Suprapubic skin (tissue), 4 donors: ENCODE measurements around the gene LBHD2. TPM values are rescaled to one million over a fixed set of nuclear protein-coding genes. Genes with fewer than 3 reads are reported as not detected.
"Not testable (repeated sequence)": the region's sequence is repeated elsewhere in the genome, so short reads cannot be mapped to it uniquely, and the experiment has no call there.

Experiments
- DNase-seq, 2 donors: peaks; one replicate each; pipeline ENCODE4 v3.0.0-alpha.2; 2019; ENCODE audit warnings: low spot score in 2 of 2
- H3K27ac ChIP-seq: fragments of 200-600 bp; sonication (generic); one replicate; pipeline ENCODE4 v1.5.1; 2019
- H3K27me3 ChIP-seq: fragments of 200-600 bp; sonication (generic); one replicate; pipeline ENCODE4 v1.5.1; 2019
- H3K36me3 ChIP-seq: fragments of 200-600 bp; sonication (generic); one replicate; pipeline ENCODE4 v1.5.1; 2019
- H3K4me1 ChIP-seq: fragments of 200-600 bp; sonication (generic); one replicate; pipeline ENCODE4 v1.5.1; 2019
- H3K4me3 ChIP-seq: fragments of 200-600 bp; sonication (generic); one replicate; pipeline ENCODE4 v1.5.1; 2019; ENCODE audit warnings: mild to moderate bottlenecking
- H3K9me3 ChIP-seq: fragments of 200-600 bp; sonication (generic); one replicate; pipeline ENCODE4 v1.5.1; 2019
- CTCF ChIP-seq, 2 donors: fragments of 200-600 bp in 1 of 2; fragments of 450-650 bp in 1 of 2; sonication (generic) in 1 of 2; IDR thresholded peaks; one replicate each; pipeline ENCODE4 v1.5.1; 2016 to 2019; ENCODE audit warnings: antibody characterized with exemption in 2 of 2, mild to moderate bottlenecking in 1 of 2, moderate library complexity in 1 of 2
- EP300 ChIP-seq: sonication (generic); formaldehyde crosslinking; IDR thresholded peaks from one replicate; pipeline ENCODE4 v1.6.1; 2017; ENCODE audit warnings: antibody characterized with exemption
- POLR2A ChIP-seq, 2 donors: fragments of 450-650 bp; IDR thresholded peaks; one replicate each; pipeline ENCODE4 v1.6.1; 2017; ENCODE audit warnings: antibody characterized with exemption in 2 of 2, mild to moderate bottlenecking in 2 of 2, moderate library complexity in 2 of 2
- POLR2AphosphoS5 ChIP-seq, 3 donors: sonication (generic); formaldehyde crosslinking; IDR thresholded peaks; one replicate each; pipeline ENCODE4 v1.6.1; 2017; ENCODE audit warnings: antibody characterized with exemption in 3 of 3
- WGBS: methylation state at CpG from one replicate; pipeline ENCODE4 v1.1.5; 2018; 5-methylcytosine and 5-hydroxymethylcytosine counted together
- total RNA-seq, 4 donors: library from RNA; depleted of rRNA; stranded (reverse); fragments of >200 nt; gene quantifications; one replicate each; pipeline ENCODE4 v1.1.0, GENCODE V29; 2016

LBHD2 gene
- total RNA-seq, 4 donors from 2014 or later: not detected

- H3K27ac ChIP-seq: peak overlapping the region; percentile 67
- peak in 1 of 2 donors; percentile 82 for DNase-seq
- H3K9me3 ChIP-seq: no peaks in the 10 kb centered on the region
- no peak overlapping the region for H3K4me3 ChIP-seq
- WGBS: 66% methylated on average over 5 of the region's 9 CpGs
- peaks cover 70% of the 10 kb centered on the region for H3K4me1 ChIP-seq
- peaks cover 10% of the 10 kb centered on the region for H3K27me3 ChIP-seq
- no peak for TF ChIP-seq EP300
- no peak for TF ChIP-seq CTCF (IDR thresholded peaks at IDR 0.05)
- no peak for TF ChIP-seq POLR2AphosphoS5 (IDR thresholded peaks at IDR 0.05)
- TF ChIP-seq POLR2A (IDR thresholded peaks at IDR 0.05): no peak
- H3K36me3 ChIP-seq: no peaks in the 10 kb centered on the region
Observed at GRCh38 chr14:103118663-103119404, 34.8 kb downstream of the LBHD2 start.

- H3K27ac ChIP-seq, DNase-seq, H3K9me3 ChIP-seq, H3K36me3 ChIP-seq, H3K4me3 ChIP-seq: not testable (repeated sequence)
- H3K4me1 ChIP-seq: peaks cover 70% of the 10 kb centered on the region
- H3K27me3 ChIP-seq: peaks cover 10% of the 10 kb centered on the region
- 96% methylated on average over 8 of the region's 8 CpGs for WGBS
Observed at GRCh38 chr14:103119527-103119926, 35.5 kb downstream of the LBHD2 start.

- Histone ChIP-seq H3K4me1 (peaks cover 80% of the 10 kb centered on the region), H3K4me3 (peak overlapping the region; percentile 76), H3K9me3 (no peaks in the 10 kb centered on the region), H3K36me3 (no peaks in the 10 kb centered on the region), H3K27ac (peak overlapping the region; percentile 95), H3K27me3 (peaks cover 10% of the 10 kb centered on the region)
- WGBS: 34% methylated on average over 10 of the region's 18 CpGs
- DNase-seq: peak in 1 of 2 donors; percentile 89
- peak in 1 of 3 donors; percentile 22 for TF ChIP-seq POLR2AphosphoS5 (IDR thresholded peaks at IDR 0.05)
- no peak for TF ChIP-seq EP300
- TF ChIP-seq CTCF (IDR thresholded peaks at IDR 0.05): no peak
- peak in 1 of 2 donors; percentile 21 for TF ChIP-seq POLR2A (IDR thresholded peaks at IDR 0.05)
Observed at GRCh38 chr14:103121121-103121845, 37.3 kb downstream of the LBHD2 start.

GRCh38 chr14:103121846-103122584 is 38.0 kb downstream of the LBHD2 start:
- peak overlapping the region; percentile 95 for H3K27ac ChIP-seq
- H3K9me3 ChIP-seq: no peaks in the 10 kb centered on the region
- WGBS: 6% methylated on average over 21 of the region's 23 CpGs
- TF ChIP-seq POLR2AphosphoS5 (IDR thresholded peaks at IDR 0.05): no peak
- TF ChIP-seq CTCF (IDR thresholded peaks at IDR 0.05): no peak
- no peak for TF ChIP-seq POLR2A (IDR thresholded peaks at IDR 0.05)
- no peak for TF ChIP-seq EP300
- H3K36me3 ChIP-seq: no peaks in the 10 kb centered on the region
- H3K4me1 ChIP-seq: peaks cover 86% of the 10 kb centered on the region
- peak; percentile 93 to 95 for DNase-seq
- H3K4me3 ChIP-seq: peak overlapping the region; percentile 76
- peaks cover 10% of the 10 kb centered on the region for H3K27me3 ChIP-seq

- H3K36me3 ChIP-seq: no peaks in the 10 kb centered on the region
- peak overlapping the region; percentile 76 for H3K4me3 ChIP-seq
- 20% methylated on average over 4 of the region's 15 CpGs for WGBS
- TF ChIP-seq CTCF (IDR thresholded peaks at IDR 0.05): no peak
- no peak for TF ChIP-seq POLR2AphosphoS5 (IDR thresholded peaks at IDR 0.05)
- TF ChIP-seq EP300: no peak
- no peak for TF ChIP-seq POLR2A (IDR thresholded peaks at IDR 0.05)
- no peak for DNase-seq
- no peaks in the 10 kb centered on the region for H3K9me3 ChIP-seq
- H3K4me1 ChIP-seq: peaks cover 90% of the 10 kb centered on the region
- H3K27me3 ChIP-seq: peaks cover 10% of the 10 kb centered on the region
- H3K27ac ChIP-seq: peak overlapping the region; percentile 95
Observed at GRCh38 chr14:103122585-103122946, 38.6 kb downstream of the LBHD2 start.
